GM19025 (cell line): Measurements from ENCODE around the gene TAOK3.
A peak's percentile ranks its signal among the peaks of the same experiment; 100 is the strongest.
"Not testable (repeated sequence)": the region's sequence is repeated elsewhere in the genome, so short reads cannot be mapped to it uniquely, and the experiment has no call there.

Experiments used
- ATAC-seq: cut with Tn5 transposase; IDR thresholded peaks from one replicate; pipeline ENCODE4 v1.9.1; 2021; ENCODE audit warnings: mild to moderate bottlenecking, low read depth, moderate library complexity; ENCODE audit not compliant: unreplicated experiment

Gene TAOK3

DNA sequence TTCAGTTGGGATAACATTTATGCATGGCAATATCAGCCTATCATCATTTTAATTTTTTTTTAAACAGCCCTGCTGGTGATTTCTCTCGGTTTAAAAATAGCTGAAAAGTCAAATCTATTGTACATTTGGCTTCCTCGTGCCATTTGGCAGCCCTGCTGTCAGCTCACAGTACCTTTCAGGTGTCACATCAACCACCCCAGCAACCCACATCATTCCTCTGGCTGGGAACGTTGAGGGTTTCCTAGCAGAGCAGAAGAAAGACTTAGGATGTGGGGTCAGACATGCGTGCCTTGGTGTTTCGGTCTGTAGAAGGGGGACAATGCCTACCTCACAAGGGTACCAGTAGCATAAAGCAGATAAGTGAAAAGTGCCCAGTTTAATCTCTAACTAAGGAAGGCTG, 221.0 kb downstream of the TAOK3 start:
- no peak for ATAC-seq

DNA sequence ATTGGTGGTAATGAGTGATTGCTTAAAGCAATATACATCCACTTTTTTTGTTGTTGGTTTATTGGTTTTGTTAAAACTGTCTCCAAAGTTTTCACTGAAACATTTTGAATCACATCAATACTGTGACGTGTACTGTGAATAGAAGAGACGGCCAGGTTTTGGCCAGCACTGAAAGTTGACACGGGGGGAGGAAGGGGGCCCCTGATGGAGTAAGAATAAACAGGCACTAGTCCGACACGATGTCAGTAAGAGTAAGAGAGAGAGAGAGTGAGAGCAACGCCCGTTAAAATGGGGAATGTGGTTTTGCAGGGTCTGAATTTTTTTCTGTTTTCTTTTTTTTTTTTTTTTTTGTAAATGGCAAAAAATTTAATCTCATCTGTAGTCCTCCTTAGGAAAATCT, 222.1 kb downstream of the TAOK3 start:
- no peak for ATAC-seq

DNA sequence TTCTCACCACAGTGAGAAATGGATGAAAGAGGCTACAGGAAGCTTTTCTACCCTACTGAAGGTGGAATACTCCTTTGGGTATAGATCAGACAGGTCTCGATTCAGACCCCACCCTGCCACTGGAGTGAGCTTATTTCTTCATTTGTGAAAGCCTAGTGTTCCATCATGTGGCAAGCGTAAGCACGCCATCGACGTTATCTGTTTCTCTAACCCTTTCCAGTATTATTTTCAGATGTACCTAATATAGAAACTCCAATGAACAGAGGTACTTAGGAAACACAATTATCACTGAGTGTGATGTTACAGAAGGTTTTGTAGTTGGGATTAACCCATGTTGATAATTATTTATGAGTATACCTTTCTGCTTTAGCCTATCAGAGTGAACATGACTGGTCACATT, 224.4 kb downstream of the TAOK3 start:
- ATAC-seq: no peak

DNA sequence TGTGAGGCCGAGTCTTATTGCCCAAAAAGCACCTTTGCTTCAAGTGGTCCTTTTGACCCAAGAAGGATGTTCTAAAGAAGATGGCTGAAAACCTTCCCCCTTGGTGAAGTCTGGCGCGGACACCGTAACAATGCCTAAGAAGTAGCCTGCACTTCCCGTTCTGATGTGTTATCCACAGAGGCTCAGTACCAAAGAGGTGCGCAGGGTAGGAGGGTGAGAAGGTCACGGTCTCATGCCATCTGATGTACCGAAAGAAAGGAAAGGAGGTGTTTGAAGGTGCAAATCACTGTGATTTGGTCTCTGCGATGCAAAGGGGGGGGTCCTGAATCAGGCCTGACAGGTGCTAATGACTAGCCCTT, 226.9 kb downstream of the TAOK3 start:
- no peak for ATAC-seq

GRCh38 chr12:118145113-118145797, 227.5 kb downstream of the TAOK3 start:
- no peak for ATAC-seq

DNA sequence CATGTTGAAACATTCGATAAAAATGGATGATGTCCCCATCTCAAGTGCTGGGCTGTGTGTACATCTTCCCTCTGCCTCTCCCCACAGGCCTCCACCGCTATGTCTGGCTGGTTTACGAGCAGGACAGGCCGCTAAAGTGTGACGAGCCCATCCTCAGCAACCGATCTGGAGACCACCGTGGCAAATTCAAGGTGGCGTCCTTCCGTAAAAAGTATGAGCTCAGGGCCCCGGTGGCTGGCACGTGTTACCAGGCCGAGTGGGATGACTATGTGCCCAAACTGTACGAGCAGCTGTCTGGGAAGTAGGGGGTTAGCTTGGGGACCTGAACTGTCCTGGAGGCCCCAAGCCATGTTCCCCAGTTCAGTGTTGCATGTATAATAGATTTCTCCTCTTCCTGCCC, 228.2 kb downstream of the TAOK3 start:
- ATAC-seq: no peak

GRCh38 chr12:118140825-118141224, 231.9 kb downstream of the TAOK3 start:
- ATAC-seq: no peak

DNA sequence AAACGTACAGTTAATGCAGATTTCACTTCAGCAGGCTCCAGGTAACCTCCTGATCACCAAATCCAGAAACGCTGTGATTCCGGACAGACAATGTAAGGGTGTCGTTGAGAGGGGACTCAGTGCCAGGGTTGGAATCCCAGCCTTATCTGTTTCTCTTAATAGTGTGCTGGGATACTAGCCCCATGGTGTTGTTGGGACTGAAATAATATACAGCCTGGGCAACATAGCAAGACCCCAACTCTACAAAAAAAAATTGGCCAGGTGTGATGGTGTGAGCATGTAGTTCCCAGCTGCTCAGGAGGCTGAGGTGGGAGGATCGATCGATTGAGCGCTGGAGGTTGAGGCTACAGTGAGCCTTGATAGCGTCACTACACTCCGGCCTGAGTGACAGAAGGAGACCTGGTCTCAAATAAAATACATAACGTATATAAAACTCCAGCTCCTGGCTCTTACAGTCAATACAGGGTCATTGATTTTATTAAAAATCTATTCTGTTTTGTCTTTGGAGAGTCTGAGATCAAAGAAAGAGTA, 235.5 kb downstream of the TAOK3 start:
- no peak for ATAC-seq

DNA sequence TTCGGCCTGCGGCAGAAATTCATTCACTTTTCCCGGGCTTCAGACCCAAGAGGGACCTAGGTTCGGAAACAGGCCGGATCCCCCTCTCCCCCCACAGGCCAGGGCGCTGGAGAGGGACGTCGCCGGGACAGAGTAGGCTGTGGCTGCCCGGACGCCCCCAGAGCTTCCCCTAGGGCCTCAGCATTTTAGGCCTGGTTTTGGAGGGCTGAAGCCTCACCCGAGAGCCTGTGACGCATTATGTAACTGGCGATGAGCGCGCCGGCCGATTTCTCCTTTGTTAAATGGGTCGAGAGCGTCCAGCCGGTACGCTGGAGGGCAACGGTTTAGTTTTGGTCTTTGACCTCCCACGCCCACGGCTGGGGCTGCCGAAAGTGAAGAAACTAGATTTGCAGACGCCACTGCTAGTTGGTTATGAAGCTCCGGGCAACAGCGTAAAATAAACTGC, 236.1 kb downstream of the TAOK3 start:
- ATAC-seq: peak; percentile 14

GRCh38 chr12:118135788-118136558, 236.7 kb downstream of the TAOK3 start, which contains the start of gene PEBP1:
PEBP1 (plus strand) TSS chr12:118136124; CDS start chr12:118136210, 86 bp downstream.
- peak; percentile 95 for ATAC-seq

GRCh38 chr12:118129436-118129835, 243.3 kb downstream of the TAOK3 start:
- ATAC-seq: not testable (repeated sequence)

- ATAC-seq: no peak
Observed at GRCh38 chr12:118127867-118128266, 244.8 kb downstream of the TAOK3 start.

DNA sequence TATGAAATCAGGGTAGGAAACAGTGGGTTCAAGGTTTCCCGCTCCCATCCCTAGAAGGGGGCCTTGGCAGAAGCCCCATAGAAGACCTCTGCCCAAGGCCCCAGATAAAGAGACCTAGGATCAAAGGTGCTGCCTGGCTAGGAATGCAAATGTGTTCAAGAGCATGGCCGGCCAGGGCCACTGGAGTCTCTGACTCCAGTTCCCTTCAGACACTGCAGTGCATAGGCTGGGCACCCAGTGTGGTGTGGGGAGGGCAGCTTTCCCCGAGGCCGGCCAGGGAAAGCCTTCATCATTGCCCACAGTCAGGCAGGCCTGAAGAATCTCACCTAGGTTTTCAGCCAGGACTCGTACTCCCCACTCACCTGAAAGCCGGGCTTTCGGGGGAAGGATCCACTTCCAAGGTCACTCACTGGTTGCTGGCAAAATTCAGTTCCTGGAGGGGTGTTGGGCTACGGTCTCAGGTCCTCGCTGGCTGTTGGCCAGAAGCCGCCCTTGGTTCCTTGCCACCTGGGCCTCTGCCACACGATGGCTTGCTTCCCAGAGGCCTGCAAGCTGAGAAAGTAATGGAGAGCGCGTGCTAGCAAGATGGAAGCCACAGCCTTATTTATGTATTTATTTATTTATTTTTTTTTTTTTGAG, 246.5 kb downstream of the TAOK3 start:
- no peak for ATAC-seq

GRCh38 chr12:118125743-118126118, 247.0 kb downstream of the TAOK3 start:
- ATAC-seq: no peak

DNA sequence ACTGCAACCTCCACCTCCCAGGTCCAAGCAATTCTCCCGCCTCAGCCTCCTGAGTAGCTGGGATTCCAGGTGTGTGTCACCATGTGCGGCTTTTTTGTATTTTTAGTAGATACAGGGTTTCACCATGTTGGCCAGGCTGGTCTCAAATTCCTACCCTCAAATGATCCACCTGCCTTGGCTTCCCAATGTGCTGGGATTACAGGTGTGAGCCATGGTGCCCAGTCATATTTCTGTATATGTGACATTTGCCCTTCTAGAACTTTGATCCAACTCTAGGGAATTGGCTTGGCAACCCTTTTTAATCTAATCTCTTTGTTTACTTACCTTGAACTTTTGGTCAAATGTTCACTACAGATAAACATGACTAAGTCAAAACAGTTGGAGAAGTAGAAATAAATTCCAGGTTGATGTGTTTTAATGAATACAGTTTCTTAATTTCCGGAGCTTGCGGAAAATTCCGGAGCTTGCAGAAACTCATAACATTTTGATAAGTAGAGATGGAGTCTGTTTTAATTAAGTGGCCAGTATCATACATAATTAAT, 248.3 kb downstream of the TAOK3 start:
- ATAC-seq: no peak

DNA sequence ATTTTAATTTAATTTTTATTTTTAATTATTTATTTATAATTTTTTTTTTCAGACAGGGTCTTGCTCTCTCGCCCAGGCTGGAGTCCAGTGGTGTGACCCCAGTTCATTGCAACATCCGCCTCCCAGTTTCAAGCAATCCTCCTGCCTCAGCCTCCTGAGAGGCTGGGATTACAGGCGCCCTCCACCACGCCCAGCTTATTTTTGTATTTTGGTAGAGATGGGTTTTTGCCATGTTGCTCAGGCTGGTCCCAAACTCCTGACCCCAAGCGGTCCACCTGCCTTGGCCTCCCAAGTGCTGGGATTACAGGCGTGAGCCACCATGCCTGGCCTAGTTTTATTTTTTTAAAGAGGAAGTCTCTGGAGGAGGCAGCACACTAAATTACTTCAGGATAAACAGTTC, 250.4 kb downstream of the TAOK3 start:
- no peak for ATAC-seq

- ATAC-seq: no peak
Observed at GRCh38 chr12:118120579-118121363, 251.9 kb downstream of the TAOK3 start.

- ATAC-seq: no peak
Observed at GRCh38 chr12:118119449-118119879, 253.2 kb downstream of the TAOK3 start.

DNA sequence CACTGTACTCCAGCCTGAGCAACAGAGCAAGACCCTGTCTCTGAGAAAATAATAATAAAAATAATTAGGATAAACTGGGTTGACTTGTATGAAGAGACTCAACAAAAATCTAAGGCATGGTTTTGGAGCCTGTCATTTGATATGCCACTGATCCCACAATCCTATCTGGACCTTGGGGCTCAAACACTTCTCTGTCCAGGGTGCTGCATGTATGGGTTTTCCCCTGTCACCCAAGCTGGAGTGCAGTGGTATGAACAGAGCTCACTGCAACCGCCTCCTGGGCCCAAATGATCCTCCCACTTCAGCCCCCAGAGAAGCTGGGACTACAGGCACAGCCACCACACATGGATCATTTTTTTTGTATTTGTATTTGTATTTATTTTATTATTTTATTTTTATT, 263.6 kb downstream of the TAOK3 start:
- ATAC-seq: no peak

DNA sequence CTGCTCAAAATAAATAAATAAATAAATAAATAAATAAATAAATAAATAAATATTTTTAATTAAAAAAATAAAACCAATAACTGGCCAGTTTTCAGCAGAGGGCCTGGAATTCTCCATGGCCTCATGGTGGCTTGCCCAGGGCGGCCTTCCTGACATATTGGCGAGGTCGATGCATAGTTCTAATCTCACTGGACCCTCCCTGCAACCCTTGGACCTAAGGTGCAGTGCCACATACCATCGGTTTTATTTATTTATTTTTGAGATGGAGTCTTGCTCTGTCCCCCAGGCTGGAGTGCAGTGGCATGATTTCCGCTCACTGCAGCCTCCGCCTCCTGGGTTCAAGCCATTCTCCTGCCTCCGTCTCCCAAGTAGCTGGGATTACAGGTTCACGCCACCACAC, 265.0 kb downstream of the TAOK3 start:
- ATAC-seq: no peak
